Stimulated activated CD8-positive, alpha-beta memory T cell treated with anti-CD3 and anti-CD28 coated beads, Interleukin-7, amount 100 ng/mL, for 4 hours (primary cell): ENCODE measurements around the gene GADD45A.

Source experiments
- DNase-seq, 2 donors: peaks; one replicate each; pipeline ENCODE4 v3.0.0-alpha.2; 2020; ENCODE audit warnings: low read depth in 2 of 2

The GADD45A gene

GRCh38 chr1:67668660-67669059 is 16.3 kb upstream of the GADD45A start:
- no peak for DNase-seq

DNA sequence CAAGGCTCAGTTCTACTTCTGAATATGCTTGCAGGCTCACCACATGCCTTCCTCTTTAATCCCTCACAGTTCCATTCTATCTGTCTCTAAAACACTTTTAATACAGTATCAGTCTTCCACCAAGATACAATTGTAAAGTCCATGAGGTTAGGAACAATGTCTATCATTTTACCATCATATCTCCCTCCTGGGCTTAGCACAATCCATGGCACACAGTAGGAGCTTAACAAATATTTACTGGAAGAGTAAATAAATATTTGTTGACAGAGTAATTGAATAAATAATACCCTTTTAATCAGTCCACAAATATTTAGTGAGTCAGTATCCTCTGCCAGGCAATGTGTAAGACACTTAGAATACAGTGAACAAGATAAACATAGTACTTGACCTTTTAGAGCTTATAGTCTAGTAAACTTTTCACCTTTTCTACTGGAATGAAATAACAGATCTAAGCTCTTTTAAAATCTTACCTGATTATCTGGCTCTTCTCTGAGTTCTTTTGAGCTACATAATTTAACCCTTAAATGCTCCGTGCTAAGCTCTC is 12.7 kb upstream of the GADD45A start:
- no peak for DNase-seq

DNA sequence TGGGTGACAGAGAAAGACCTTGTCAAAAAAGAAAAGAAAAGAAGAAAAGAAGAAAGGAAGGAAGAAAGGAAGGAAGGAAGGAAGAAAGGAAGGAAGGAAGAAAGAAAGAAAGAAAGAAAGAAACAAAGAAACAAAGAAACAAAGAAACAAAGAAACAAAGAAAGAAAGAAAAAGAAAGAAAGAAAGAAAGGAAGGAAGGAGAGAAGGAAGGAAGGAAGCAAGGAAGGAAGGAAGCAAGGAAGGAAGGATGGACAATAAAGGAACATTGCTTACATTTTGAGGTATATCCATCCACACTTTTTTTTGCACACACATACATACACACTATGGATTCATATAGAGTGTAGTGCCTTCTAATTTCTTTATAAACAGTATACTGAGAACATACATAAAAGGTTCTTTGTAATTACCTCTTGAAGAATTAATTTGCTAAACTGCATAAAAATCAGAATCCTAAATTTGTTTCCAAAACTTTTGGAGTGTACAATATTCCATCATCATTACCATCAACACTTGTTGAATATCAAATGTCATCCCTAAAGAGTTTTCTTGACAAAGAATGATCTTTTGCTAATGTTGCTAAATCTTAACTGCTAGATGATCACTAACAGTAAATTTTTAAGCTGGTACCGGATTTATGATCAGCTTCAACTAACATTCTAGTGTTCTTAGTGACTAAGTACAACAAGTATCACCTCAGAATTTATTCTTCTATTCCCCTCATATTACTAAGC is 11.4 kb upstream of the GADD45A start:
- no peak for DNase-seq

GRCh38 chr1:67674260-67675011 is 10.6 kb upstream of the GADD45A start:
- peak; percentile 5 to 7 for DNase-seq

GRCh38 chr1:67675800-67676199 is 9.2 kb upstream of the GADD45A start:
- no peak for DNase-seq

DNA sequence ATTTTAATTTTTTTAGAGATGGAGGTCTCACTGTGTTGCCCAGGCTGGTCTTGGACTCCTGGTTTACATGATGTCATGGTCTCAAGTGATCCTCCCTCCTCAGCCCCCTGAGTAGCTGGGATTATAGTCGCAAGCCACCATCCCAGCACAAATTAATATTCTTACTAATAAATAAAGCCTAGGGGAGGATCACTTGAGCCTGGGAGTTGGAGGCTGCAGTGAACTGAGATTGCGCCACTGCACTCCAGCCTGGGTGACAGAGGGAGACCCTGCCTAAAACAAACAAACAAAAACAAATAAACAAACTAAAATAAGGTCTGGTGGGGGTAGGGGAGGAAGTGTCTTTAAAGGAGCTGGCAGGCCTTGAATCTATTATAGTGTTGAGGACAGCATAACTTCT is 8.7 kb upstream of the GADD45A start:
- DNase-seq = no peak

GRCh38 chr1:67676946-67677345 is 8.1 kb upstream of the GADD45A start:
- no peak for DNase-seq

GRCh38 chr1:67677408-67677807 is 7.6 kb upstream of the GADD45A start:
- no peak for DNase-seq

DNA sequence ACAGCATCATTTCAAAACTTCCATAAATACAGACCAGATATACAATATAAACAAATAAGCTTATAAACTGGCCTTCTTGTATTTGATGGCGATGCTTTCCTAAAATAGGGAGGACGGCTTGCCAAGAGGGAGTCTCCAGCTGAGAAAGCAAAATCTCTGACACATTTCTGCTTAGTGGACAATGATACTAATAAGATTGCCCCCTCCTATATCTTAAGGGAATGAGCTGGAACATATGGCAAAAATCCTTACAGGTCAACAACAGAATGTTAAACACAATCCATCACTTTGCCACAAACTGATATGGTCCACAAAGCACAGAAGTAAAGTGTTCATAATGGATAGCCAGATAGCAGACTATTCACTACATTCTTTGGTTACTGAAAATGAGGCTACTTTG is 7.1 kb upstream of the GADD45A start:
- DNase-seq = no peak

DNA sequence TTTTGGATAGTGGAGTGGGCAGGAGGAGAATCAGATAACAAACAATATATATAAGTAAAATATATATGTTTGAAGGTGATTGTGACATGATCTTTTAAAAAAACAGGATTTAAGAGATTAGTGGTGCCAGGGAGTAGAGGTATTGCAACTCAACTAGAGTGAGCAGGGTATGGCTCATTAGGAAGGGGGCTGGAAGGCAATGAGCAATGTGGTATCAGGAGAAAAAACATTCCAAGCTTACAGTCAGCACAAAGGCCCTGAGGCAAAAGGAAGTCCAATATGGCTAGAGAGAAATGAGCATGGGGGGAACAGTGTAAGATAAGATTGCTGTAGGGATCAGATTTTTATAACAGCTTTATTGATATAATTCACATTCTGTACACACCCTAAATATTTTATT is 5.3 kb upstream of the GADD45A start:
- no peak for DNase-seq

DNA sequence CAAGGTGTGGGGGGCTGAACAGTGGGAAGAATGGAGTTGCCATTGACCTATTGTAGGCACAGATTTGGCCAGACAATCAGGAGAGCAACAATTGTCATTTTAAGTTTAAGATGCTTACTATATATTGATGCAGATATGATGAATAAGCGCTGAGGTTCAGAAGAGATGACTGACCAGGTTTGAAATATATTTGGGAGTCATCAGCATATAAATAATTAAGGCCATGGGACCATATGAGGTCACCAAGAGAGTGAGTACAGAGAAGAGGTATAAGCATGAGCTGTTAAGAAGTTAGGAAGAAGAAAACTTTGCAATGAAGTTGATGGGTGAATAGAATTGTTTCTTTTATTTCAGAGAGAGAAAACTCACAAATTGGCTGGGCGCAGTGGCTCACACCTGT is 4.5 kb upstream of the GADD45A start:
- DNase-seq = no peak

DNA sequence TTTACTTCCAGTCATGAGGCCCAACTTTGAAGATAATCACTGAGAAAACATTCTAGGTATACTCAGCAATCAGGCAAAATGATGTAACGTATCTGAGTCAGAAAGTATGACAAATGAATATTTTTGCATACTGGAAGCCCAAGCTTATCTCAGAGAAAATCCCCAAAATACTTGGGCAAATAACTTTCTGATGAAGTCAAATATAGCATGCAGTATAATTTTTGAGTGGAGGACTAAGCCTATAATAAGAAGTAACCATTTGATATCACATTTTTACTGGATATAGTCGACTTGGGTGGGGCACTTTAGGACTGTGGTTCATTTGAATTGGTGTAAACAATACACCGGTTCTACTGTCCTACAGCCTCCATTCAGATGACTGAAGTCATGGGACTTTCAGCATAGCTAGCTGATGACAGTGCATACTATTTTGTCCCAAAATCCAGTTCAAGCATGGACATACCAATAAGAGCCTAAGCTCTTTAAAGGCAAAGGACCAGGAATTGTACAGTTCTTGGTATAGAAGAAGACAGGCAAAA is 2.3 kb upstream of the GADD45A start:
- DNase-seq = no peak

GRCh38 chr1:67683316-67683715 is 1.7 kb upstream of the GADD45A start:
- DNase-seq = no peak

GRCh38 chr1:67683766-67684525 is 1.1 kb upstream of the GADD45A start:
- peak; percentile 38 to 47 for DNase-seq

- DNase-seq = no peak
Observed at GRCh38 chr1:67684526-67685066, 405 bp upstream of the GADD45A start.

DNA sequence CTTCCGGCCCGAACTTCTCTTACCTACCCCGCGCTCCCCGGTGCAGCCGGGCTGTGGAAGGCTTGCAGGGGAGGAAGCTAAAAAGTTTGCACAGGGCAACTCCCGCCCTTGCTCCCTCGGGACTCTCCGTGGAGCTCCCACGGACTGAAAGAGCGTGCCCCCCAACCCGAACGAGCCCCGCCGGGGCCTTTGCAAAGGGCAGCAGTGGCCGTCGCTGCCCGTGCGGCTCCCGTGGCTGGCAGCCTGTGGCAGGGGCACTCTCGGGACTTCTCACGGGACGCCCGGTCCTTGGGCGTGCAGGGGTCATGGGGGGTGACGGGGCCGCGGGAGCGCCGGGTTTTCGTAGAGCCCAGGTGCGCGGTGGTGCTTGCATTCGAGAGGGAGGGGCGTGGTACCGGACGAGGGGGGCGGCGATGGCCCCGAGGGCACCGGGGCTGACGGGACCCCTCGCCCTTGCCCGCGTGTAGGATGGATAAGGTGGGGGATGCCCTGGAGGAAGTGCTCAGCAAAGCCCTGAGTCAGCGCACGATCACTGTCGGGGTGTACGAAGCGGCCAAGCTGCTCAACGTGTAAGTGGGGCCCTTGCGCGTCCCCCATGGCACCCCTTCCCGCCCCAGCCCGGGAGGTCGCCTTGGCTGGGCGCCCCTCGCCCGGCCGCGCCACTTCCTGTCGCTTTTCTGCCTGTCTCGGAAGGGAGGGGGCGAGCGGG is 711 bp downstream of the GADD45A start:
- DNase-seq = peak; percentile 44 to 70

DNA sequence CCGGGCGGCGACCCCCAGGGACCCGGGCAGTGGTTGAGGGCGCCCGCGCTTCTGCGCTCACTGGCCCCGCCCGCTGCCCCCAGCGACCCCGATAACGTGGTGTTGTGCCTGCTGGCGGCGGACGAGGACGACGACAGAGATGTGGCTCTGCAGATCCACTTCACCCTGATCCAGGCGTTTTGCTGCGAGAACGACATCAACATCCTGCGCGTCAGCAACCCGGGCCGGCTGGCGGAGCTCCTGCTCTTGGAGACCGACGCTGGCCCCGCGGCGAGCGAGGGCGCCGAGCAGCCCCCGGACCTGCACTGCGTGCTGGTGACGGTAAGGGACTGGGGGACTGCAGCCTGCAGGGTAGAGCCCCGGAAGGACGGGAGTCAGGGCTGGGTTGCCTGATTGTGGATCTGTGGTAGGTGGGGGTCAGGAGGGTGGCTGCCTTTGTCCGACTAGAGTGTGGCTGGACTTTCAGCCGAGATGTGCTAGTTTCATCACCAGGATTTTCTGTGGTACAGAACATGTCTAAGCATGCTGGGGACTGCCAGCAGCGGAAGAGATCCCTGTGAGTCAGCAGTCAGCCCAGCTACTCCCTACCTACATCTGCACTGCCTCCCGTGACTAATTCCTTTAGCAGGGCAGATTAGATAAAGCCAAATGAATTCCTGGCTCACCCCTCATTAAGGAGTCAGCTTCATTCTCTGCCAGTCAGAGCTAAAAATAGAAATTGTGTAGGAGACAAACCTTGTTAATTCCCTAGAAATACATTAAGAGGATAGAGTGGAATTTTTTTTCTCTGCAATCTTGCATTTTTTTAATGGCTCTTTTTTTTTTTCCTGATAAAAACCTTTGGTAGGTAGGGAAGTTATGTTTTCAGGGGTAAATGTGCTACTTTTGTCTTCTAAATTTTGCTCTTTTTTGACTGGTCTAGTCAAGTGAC is 1.5 kb downstream of the GADD45A start:
- DNase-seq = peak; percentile 22 to 38

DNA sequence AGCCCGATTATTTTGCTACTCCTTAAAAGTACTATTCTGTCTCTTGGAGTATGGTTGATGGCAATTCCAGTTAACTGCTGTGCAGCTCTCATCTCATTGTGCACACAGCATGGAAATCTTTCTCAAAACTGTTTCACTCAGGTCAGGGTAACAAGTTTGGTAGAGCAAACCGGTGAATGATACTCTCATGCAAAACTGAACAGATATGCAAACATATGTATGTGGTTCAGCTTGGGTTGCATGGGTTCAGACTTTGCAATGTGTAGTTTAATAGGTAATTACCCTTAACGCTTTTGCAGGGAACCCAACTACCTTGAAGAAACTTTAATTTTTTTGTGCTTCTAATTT is 2.2 kb downstream of the GADD45A start:
- DNase-seq = no peak

GRCh38 chr1:67687649-67688048 is 2.6 kb downstream of the GADD45A start:
- no peak for DNase-seq
